Chondrocyte (in vitro differentiated cells): Measurements from ENCODE around the gene DLK1. TPM values are rescaled to one million over a fixed set of nuclear protein-coding genes. Genes with fewer than 3 reads are reported as not detected.

ENCODE experiments used
- DNase-seq: peaks from one replicate; pipeline ENCODE4 v3.0.0; 2021; ENCODE audit warnings: mixed read lengths, low spot score
- H3K27ac Mint-ChIP-seq: one replicate; pipeline ENCODE4 v1.8.0; 2021; ENCODE audit warnings: mild to moderate bottlenecking, moderate library complexity, mixed read lengths; ENCODE audit not compliant: unreplicated experiment
- H3K27me3 Mint-ChIP-seq: 2 replicates; pipeline ENCODE4 v1.8.0; 2021; ENCODE audit warnings: low read depth, mixed read lengths
- H3K36me3 Mint-ChIP-seq: 2 replicates; pipeline ENCODE4 v1.8.0; 2021; ENCODE audit warnings: low read depth, mixed read lengths
- H3K4me1 Mint-ChIP-seq: 2 replicates; pipeline ENCODE4 v1.8.0; 2021; ENCODE audit warnings: low read depth, mild to moderate bottlenecking, mixed read lengths
- H3K4me3 Mint-ChIP-seq: one replicate; pipeline ENCODE4 v1.8.0; 2021; ENCODE audit warnings: mild to moderate bottlenecking, moderate library complexity, mixed read lengths; ENCODE audit not compliant: unreplicated experiment
- H3K9me3 Mint-ChIP-seq: 2 replicates; pipeline ENCODE4 v1.8.0; 2021; ENCODE audit warnings: low read depth, mixed read lengths
- CTCF ChIP-seq: fragments of 200-600 bp; sonication (generic); IDR thresholded peaks from 2 replicates; pipeline ENCODE4 v1.5.0; 2021; ENCODE audit warnings: antibody characterized with exemption, mild to moderate bottlenecking, moderate library complexity
- total RNA-seq: library from RNA; stranded (reverse); gene quantifications from 3 replicates; pipeline ENCODE4 v1.2.1, GENCODE V29; 2021

Gene DLK1
- total RNA-seq, 1 donor from 2014 or later, result 0.45 TPM

DNA sequence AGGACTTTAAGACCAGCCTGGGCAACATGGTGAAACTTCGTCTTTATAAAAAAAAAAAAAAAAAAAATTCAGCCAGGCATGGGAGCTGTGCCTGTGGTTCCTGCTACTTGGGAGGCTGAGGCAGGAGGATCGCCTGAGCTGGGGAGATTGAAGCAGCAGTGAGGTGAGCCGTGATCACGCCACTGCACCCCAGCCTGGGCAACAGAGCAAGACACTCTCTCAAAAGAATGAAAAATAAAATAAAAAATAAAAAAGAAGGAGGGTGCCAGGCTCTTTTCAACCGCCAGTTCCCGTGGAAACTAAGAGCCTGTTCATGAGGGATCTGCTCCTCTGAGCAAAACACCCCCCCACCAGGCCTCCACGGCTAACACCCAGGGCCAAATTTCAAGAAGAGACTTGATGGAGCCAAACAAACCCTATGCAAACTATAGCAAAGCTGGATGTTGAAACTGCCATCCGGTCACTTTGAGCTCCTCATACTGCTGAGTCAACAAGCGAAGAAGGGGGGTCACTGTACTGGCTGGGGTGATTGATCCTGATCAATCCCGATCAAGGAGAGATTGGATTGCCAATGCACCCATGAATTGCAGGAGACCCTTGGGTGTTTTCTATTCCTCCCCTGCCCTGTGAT lies 23.4 kb downstream of the DLK1 start:
- no peak for TF ChIP-seq CTCF
- DNase-seq, result no peak
- H3K36me3 Mint-ChIP-seq, result no peaks in the 10 kb centered on the region
- H3K27me3 Mint-ChIP-seq, result no peaks in the 10 kb centered on the region
- no peaks in the 10 kb centered on the region for H3K9me3 Mint-ChIP-seq
- no peaks in the 10 kb centered on the region for H3K4me1 Mint-ChIP-seq
- no peak overlapping the region for H3K4me3 Mint-ChIP-seq
- no peak overlapping the region for H3K27ac Mint-ChIP-seq

- H3K27ac Mint-ChIP-seq, result no peak overlapping the region
- no peaks in the 10 kb centered on the region for H3K9me3 Mint-ChIP-seq
- H3K27me3 Mint-ChIP-seq, result no peaks in the 10 kb centered on the region
- no peaks in the 10 kb centered on the region for H3K4me1 Mint-ChIP-seq
- H3K4me3 Mint-ChIP-seq, result no peak overlapping the region
- DNase-seq, result peak; percentile 44
- no peaks in the 10 kb centered on the region for H3K36me3 Mint-ChIP-seq
- TF ChIP-seq CTCF, result no peak
Measured at GRCh38 chr14:100750762-100751699, 24.3 kb downstream of the DLK1 start.

DNA sequence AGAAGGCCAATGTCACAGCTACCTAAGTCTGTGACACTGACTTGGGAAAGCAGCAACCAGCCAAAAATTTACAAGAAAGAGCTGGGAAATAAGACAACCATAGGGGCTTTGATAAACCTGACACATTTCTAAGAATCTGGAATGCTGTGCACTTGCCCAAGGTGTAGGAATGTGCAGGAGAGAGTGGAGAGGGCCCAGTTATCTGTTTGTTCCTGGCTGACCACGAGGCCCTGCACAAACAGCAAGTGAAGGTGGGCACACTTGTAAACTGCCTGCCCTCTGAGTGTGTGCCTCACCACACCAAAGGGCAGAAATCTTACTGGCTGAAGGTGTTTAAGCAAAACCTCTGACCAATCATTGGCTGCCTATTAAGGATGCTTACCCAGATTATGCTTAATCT lies 27.3 kb downstream of the DLK1 start:
- H3K4me1 Mint-ChIP-seq, result no peaks in the 10 kb centered on the region
- no peak for TF ChIP-seq CTCF
- no peak overlapping the region for H3K27ac Mint-ChIP-seq
- no peaks in the 10 kb centered on the region for H3K36me3 Mint-ChIP-seq
- no peaks in the 10 kb centered on the region for H3K9me3 Mint-ChIP-seq
- no peaks in the 10 kb centered on the region for H3K27me3 Mint-ChIP-seq
- no peak overlapping the region for H3K4me3 Mint-ChIP-seq
- DNase-seq, result no peak

GRCh38 chr14:100755649-100756048 lies 29.0 kb downstream of the DLK1 start:
- DNase-seq, result no peak
- no peak for TF ChIP-seq CTCF
- H3K4me1 Mint-ChIP-seq, result no peaks in the 10 kb centered on the region

DNA sequence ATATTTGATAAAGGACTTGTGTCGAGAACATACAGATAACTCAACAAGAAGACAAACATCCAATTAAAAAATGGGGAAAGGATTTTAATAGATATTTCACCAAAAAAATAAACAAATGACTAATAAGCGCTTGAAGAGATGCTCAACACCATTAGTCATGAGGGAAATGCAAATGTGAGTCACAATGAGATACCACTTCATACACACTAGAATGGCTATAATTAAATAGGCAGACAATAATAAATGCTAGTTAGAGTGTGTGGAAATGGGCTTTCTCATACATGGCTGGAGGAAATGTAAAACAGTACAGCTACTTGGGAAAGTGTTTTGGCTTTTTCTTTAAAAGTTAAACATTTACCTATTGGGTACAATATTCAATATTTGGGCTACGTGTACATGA lies 34.8 kb downstream of the DLK1 start:
- TF ChIP-seq CTCF, result no peak

More at GRCh38 chr14:100755649-100756048, 29.0 kb downstream of the DLK1 start:
- no peak overlapping the region for H3K4me3 Mint-ChIP-seq
- no peaks in the 10 kb centered on the region for H3K27me3 Mint-ChIP-seq
- H3K27ac Mint-ChIP-seq, result no peak overlapping the region
- no peaks in the 10 kb centered on the region for H3K36me3 Mint-ChIP-seq
- H3K9me3 Mint-ChIP-seq, result no peaks in the 10 kb centered on the region

More for the DNA sequence above, 34.8 kb downstream of the DLK1 start:
- peaks cover 4% of the 10 kb centered on the region for H3K9me3 Mint-ChIP-seq
- DNase-seq, result no peak
- no peak overlapping the region for H3K27ac Mint-ChIP-seq
- H3K4me3 Mint-ChIP-seq, result no peak overlapping the region
- H3K4me1 Mint-ChIP-seq, result peaks cover 16% of the 10 kb centered on the region
- H3K27me3 Mint-ChIP-seq, result peaks cover 3% of the 10 kb centered on the region
- H3K36me3 Mint-ChIP-seq, result no peaks in the 10 kb centered on the region
